ENCODE data around the gene C2orf68. TPM values are rescaled to one million over a fixed set of nuclear protein-coding genes. Genes with fewer than 3 reads are reported as not detected.

C2orf68 gene
- total RNA-seq, 2 donors from 2014 or later: 36.1 to 44.7 TPM

GRCh38 chr2:85589181-85589580 lies 22.7 kb downstream of the C2orf68 start:
- intact Hi-C loops (cut with DNase I, micrococcal nuclease): no loop called here
- DNase-seq: no peak
- ATAC-seq: no peak

- intact Hi-C loops (cut with DNase I, micrococcal nuclease): no loop called here
- DNase-seq (no peak), ATAC-seq (no peak)
Observed at GRCh38 chr2:85588645-85589044, 23.2 kb downstream of the C2orf68 start.

GRCh38 chr2:85588236-85588635 lies 23.6 kb downstream of the C2orf68 start:
- intact Hi-C loops (cut with DNase I, micrococcal nuclease): no loop called here
- ATAC-seq (no peak), DNase-seq (no peak)

- intact Hi-C loops (cut with DNase I, micrococcal nuclease): no loop called here
- DNase-seq (no peak), ATAC-seq (peak; percentile 21)
Observed at GRCh38 chr2:85585781-85586105, 26.1 kb downstream of the C2orf68 start.

- intact Hi-C loops (cut with DNase I, micrococcal nuclease): no loop called here
- peak; percentile 85 for ATAC-seq
- peak in 1 of 2 donors; percentile 82 for DNase-seq
Observed at GRCh38 chr2:85584857-85585780, 26.7 kb downstream of the C2orf68 start.

- DNase-seq: peak; percentile 47 to 53
- intact Hi-C loops (cut with DNase I, micrococcal nuclease): no loop called here
- peak; percentile 48 for ATAC-seq
Observed at GRCh38 chr2:85584354-85584856, 27.5 kb downstream of the C2orf68 start, which contains the start of gene VAMP5. VAMP5 (plus strand) TSS chr2:85584431; CDS start chr2:85584491, 60 bp downstream.

- no peak for ATAC-seq
- intact Hi-C loops (cut with DNase I, micrococcal nuclease): no loop called here
- DNase-seq: no peak
Observed at GRCh38 chr2:85583667-85584353, 28.1 kb downstream of the C2orf68 start.

GRCh38 chr2:85582492-85582891 lies 29.4 kb downstream of the C2orf68 start:
- ATAC-seq: no peak

GRCh38 chr2:85580206-85580605 lies 31.7 kb downstream of the C2orf68 start:
- ATAC-seq: no peak
- no peak for DNase-seq
- intact Hi-C loops (cut with DNase I, micrococcal nuclease): no loop called here

More at GRCh38 chr2:85582492-85582891, 29.4 kb downstream of the C2orf68 start:
- intact Hi-C loops (cut with DNase I, micrococcal nuclease): no loop called here
- no peak for DNase-seq

GRCh38 chr2:85579266-85579935 lies 32.5 kb downstream of the C2orf68 start:
- DNase-seq (no peak), ATAC-seq (no peak)
- intact Hi-C loops (cut with DNase I, micrococcal nuclease): no loop called here

GRCh38 chr2:85578243-85579180 lies 33.4 kb downstream of the C2orf68 start:
- peak; percentile 54 for ATAC-seq
- peak; percentile 63 to 64 for DNase-seq
- intact Hi-C loops (cut with DNase I, micrococcal nuclease): no loop called here

GRCh38 chr2:85577386-85578242 lies 34.3 kb downstream of the C2orf68 start, which contains the start of gene VAMP8:
VAMP8 (plus strand) TSS chr2:85577586; CDS start chr2:85577647, 61 bp downstream.
- ATAC-seq (peak; percentile 95), DNase-seq (peak; percentile 92 to 93)
- intact Hi-C loops (cut with DNase I, micrococcal nuclease): no loop called here

- intact Hi-C loops (cut with DNase I, micrococcal nuclease): no loop called here
- ATAC-seq (peak; percentile 1), DNase-seq (no peak)
Observed at GRCh38 chr2:85577063-85577385, 34.8 kb downstream of the C2orf68 start.

GRCh38 chr2:85575739-85576138 lies 36.1 kb downstream of the C2orf68 start:
- ATAC-seq (no peak), DNase-seq (no peak)
- intact Hi-C loops (cut with DNase I, micrococcal nuclease): no loop called here

GRCh38 chr2:85566265-85566664 lies 45.6 kb downstream of the C2orf68 start:
- DNase-seq: no peak
- no peak for ATAC-seq
- intact Hi-C loops (cut with DNase I, micrococcal nuclease): no loop called here

- ATAC-seq (no peak), DNase-seq (no peak)
- intact Hi-C loops (cut with DNase I, micrococcal nuclease): no loop called here
Observed at GRCh38 chr2:85564144-85564563, 47.7 kb downstream of the C2orf68 start.
